GM21526 (cell line): ENCODE data around the gene RFFL.

Experiments used
- ATAC-seq: cut with Tn5 transposase; IDR thresholded peaks from one replicate; pipeline ENCODE4 v1.9.1; 2021; ENCODE audit warnings: moderate library complexity; ENCODE audit not compliant: unreplicated experiment, low FRiP score

RFFL gene

GRCh38 chr17:35081638-35082037, 18.1 kb upstream of the RFFL start:
- ATAC-seq = no peak

DNA sequence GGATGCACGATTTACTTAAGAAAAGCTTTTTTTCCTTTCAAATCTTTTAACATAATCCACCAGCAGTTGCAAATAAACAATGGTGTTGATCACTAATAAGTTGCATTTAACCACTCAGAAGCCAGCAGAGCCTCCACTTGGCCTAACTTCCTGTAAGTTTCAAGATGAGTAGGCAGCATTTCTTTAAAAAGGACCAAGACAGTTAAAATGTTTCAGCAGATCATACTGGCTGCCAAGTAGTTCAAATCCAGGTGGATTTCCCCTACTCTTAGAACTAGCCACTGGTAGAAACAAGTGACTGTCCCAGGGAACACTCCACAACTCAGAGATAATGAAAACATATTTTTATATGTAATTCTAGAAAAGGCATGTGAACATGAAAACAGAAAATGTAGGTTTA, 17.0 kb upstream of the RFFL start:
- no peak for ATAC-seq

DNA sequence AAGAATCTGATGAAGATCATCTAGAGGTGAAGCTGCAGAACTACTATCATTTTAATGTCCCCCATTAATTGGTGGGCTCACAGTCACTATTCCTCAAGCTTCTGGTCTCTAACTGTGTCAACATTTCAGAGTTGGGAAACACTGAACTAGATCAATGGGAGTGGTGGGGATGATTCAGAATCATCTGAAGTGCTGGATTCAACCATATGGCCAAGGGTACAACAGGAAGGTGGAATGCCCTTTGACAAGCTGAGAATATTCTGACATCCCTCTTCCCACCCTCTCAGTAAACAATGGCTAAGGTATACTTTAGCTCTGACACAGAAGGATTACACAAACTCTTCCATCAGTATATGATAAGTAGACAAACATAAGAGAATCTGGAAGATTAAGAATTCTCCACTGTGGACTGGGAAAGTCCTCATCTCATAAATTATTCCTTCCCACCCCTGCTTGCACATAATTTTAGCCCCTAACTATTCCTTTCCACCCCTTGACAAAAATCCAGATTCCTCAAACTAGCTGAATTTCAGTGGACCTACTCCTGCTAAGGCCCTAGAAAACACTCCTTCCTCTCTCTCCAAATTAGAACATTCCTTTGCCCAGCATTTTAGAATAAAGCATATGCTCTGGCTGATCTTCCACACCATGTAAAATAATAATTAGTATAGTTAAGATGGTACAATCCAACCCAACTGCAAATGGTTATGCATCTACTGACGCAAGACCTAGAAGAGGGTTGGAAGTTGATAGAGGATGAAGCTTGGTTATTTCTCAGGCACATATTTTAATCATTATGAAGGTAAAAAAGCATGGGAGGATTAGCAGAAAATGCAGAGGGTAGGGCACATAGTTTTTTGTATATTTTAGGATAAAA, 16.3 kb upstream of the RFFL start:
- no peak for ATAC-seq

GRCh38 chr17:35076874-35077273, 13.4 kb upstream of the RFFL start:
- no peak for ATAC-seq

DNA sequence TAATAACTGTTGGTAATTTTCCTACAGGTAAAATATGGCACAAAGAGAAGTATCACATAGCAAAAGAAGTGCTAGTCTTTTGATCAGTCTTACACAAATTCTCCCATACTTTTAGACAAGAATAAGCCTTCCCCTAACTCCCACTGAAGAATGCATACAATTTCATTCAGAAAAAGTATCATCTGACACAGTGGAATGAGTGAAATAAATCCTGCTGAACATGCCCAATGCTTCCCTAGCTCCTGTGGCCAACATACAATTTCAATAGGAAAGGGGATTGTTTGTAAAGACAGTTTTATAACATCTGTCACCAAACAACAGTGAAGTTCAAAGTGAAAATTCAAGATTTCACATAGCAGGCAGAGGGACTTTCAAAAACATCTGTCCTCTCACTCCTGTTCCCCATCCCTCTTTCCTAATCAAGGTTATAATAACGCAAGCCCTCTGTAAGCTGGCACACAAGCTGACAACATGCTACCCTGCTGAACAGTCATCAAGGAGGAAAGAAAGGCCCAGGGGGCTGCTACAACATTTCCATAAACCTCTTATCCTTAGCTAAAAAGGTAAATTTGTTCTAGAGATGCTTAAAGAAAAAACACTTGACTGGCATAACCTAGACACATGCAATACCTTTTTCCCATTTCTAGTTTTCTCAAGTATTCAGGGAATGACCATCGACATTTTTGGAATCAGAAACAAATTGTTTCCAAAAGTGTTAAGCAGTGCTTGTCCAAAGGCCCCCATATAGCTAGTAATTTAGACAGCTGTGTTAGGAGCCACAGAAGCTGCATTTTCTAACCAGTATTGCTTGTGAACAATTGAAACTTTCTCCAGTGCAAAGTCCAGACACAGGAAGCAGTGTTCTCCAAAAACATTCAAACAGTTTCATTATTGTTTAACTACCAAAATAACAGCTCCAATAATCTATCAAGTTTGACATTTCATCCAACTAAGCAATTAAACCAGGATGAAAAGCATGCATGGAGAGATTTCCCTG, 11.5 kb upstream of the RFFL start:
- no peak for ATAC-seq

DNA sequence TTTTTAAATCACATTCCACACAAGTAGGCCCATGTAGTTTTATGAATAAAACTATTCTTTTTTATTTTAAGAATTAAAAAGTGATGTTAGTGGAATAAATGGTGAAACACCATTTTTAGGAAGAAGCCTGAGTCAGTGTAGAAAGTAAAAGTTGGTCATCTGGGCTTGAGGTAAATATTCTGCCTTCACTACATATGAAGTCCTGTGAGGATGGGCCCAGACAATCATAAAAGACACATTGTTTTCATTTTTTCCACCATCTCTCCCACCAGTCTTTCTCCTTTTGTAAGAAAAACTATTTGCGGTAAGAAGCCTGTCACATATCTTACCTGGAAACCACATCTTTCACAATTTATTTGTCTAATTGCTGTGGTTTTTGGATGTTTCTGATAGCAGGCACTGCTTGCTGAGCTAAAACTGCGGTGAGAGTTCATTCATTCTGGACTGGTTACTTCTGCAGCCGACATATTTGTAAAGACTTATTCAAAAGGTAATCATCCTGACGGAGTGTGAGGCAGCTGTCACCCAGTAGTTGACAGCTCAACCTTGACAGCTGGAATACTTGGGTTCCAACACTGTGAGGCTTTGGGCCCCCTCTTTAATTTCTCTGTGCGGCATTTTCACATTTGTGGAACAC, 10.6 kb upstream of the RFFL start:
- ATAC-seq = no peak

DNA sequence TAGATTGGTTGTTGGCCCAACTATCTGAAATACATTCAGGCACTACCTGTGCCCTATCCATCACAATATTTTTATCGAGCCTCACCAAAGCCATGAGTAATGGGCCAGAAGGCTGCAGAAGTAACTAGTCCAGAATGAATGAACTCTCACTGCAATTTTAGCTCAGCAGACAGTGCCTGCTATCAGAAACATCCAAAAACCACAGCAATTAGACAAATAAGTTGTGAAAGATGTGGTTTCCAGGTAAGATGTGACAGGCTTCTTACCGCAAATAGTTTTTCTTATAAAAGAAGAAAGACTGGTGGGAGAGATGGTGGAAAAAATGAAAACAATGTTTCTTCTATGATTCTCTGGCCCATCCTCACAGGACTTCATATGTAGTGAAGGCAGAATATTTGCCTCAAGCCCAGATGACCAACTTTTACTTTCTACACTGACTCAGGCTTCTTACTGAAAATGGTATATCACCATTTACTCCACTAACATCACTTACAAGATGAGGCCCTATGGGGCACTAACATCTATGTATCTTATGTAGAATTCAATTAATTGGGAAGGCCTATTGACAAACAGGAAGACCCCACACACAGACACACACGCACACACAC, 9.8 kb upstream of the RFFL start:
- ATAC-seq = no peak

DNA sequence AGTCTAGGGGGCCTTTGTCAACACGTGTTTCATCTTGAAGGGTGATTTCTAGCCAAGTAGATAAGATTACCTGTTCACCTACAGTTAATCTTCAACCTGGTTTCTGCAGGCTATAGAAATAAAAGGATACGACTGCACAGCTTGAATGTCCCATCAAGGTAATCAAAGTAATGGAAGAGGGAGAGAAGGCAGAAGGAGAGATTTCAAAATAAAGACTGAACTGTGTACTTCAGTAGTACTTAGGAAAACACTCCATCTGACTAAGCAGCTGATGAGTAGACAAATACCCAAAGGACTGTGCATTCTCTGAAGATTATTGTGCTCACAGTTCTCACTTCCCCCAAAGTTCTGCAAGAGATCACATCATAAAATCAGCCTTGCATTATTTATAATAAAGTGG, 5.8 kb upstream of the RFFL start:
- ATAC-seq = no peak

- ATAC-seq = no peak
These were observed 4.7 kb upstream of the RFFL start for GRCh38 chr17:35068249-35068648.

- ATAC-seq = no peak
These were observed 2.4 kb upstream of the RFFL start for GRCh38 chr17:35065880-35066279.

DNA sequence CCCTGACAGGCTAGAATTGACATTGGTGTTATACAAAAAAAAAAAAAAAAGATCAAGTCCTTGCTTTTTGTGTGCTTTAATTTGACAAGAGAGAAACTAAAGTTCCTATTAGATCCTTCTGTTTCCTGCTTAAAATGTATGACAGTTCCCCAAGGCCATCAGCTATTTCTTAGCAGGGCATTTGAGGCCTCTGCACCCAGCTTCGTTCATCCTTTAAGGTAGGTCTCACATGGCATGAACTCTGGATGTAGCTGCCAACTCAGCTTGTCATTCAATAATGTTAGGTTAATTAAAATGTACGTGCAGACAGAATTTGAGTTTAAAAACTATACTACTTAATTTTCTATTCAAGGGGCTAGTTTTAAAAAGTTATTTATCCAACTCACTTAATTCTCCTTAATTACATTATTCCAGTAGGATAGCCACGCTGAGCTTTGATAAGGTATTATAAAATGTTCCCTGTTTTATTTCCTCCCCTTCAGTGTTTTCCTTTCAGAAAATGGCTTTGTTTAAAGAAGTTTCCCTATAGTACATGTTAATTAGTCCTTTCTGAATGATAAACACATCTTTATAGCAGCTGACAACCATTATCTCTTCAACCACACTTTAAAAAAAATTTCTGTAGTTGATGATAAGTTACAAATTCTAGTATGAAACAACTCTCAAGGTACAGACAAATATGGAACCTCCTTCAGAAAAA, 1.2 kb upstream of the RFFL start:
- no peak for ATAC-seq

DNA sequence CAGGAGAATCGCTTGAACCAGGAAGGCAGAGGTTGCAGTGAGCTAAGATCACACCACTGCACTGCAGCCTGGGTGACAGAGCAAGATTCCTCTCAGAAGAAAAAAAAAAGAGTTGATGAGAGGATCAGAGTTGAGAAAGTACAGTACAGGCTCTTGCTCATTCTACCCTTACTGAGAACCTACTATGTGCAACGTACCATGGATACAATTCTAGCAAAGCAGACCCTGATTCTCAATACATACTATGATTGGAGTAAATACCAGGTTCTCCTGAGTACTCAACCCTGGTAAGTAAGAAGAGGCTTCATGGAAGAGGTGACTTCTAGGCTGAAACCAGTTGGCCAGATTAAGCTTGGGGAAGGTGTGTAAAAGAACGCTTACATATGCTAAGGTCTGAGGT, 1.2 kb downstream of the RFFL start:
- ATAC-seq = no peak

DNA sequence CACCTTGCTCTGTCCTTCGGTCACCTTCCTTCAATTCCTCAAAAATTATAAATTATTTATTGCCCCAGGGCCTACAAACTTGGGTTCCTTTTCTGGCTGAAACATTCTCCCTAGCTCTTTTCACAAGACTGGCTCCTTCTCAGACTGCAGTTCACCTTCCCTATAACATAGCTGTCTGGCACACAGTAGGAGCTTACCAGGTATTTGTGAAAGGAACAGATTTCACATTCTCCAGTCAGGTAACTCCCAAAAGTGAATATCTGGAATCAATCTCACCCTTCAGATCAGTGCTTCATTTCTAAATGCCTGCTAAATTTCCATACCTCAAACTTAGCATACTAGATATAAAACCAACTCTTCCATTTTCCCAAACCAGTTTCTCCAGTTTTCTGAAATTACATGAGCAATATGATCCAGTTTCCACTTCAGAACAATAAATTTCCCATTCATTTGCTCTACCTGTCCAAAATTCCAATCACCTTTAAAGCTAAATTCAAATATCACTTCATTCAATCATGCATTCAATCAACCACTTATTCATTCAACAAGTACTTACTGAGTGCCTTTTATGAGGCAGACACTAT, 6.1 kb downstream of the RFFL start:
- ATAC-seq = no peak

- no peak for ATAC-seq
These were observed 7.5 kb downstream of the RFFL start for GRCh38 chr17:35056013-35056412.

- ATAC-seq = no peak
These were observed 10.3 kb downstream of the RFFL start for GRCh38 chr17:35053204-35053603.

GRCh38 chr17:35052780-35053179, 10.7 kb downstream of the RFFL start:
- no peak for ATAC-seq

- ATAC-seq = no peak
These were observed 11.3 kb downstream of the RFFL start for GRCh38 chr17:35052241-35052610.

DNA sequence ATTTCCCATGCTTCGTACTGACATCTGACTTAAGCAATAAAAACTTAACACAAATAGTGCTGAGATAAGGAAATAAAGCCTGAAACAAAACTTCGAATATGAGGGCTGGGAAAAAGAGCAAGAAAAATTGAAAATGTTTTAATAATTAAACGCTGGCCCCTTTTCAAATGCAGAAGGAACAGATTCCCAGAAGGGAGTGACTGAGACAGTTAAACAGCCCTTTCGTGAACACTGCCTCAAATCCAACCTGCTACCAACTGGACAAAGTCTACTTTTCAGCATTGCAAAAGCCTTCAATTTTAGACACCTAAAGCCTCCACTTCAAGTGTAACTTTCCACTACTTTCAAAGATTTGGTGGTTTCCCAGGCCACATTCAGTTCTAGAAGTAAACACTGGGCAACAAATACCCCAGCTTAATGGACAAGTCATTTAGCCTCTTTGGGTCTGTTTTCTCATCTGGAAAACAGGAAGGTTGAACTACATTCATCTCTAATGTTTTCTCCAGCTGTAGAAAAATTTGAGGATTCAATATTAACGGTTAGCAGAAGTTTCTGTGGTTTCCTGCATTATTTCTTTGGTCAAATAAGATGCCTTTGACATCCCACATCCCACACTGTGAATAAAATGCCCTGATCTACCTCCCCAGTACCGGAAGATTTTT, 11.8 kb downstream of the RFFL start:
- ATAC-seq = peak; percentile 24

GRCh38 chr17:35051183-35051578, 12.3 kb downstream of the RFFL start:
- peak; percentile 51 for ATAC-seq
